Activated CD8-positive, alpha-beta T cell treated with anti-CD3 and anti-CD28 coated beads for 36 hours (primary cell): ENCODE data around the gene ARAP3. TPM values are rescaled to one million over a fixed set of nuclear protein-coding genes. Genes with fewer than 3 reads are reported as not detected.

Experiments used
- ATAC-seq: fragments of 200-7000 bp; cut with Tn5 transposase; one replicate; pipeline ENCODE4 v1.10.0; 2021; ENCODE audit warnings: mild to moderate bottlenecking, moderate library complexity
- CTCF ChIA-PET: fragments of 350-600 bp; sonication (Branson Sonifier 250); formaldehyde crosslinking; loops from one replicate; lab custom pipeline; 2021; ENCODE audit warnings: antibody characterized with exemption; lab: Charles Lee
- POLR2A ChIA-PET: fragments of 350-600 bp; sonication (Branson Sonifier 250); formaldehyde crosslinking; loops from one replicate; lab custom pipeline; 2021; ENCODE audit warnings: antibody characterized with exemption; lab: Charles Lee
- DNase-seq: peaks from one replicate; pipeline ENCODE4 v3.0.0-alpha.2; 2020
- H3K27ac Mint-ChIP-seq: one replicate; pipeline ENCODE4 v1.8.0; 2021; ENCODE audit warnings: mild to moderate bottlenecking, mixed read lengths
- H3K27me3 Mint-ChIP-seq: one replicate; pipeline ENCODE4 v1.8.0; 2021; ENCODE audit warnings: mixed read lengths
- H3K36me3 Mint-ChIP-seq: one replicate; pipeline ENCODE4 v1.8.0; 2021; ENCODE audit warnings: low read depth, mixed read lengths
- H3K4me1 Mint-ChIP-seq: one replicate; pipeline ENCODE4 v1.8.0; 2021; ENCODE audit warnings: low read depth, mixed read lengths
- H3K4me3 Mint-ChIP-seq: one replicate; pipeline ENCODE4 v1.8.0; 2021; ENCODE audit warnings: mild to moderate bottlenecking, moderate library complexity, mixed read lengths
- H3K9me3 Mint-ChIP-seq: one replicate; pipeline ENCODE4 v1.8.0; 2021; ENCODE audit warnings: mixed read lengths
- CTCF ChIP-seq: fragments of 200-600 bp; IDR thresholded peaks from one replicate; pipeline ENCODE4 v1.8.0; 2022; ENCODE audit warnings: antibody characterized with exemption, mild to moderate bottlenecking
- intact Hi-C: fragments of 100-400 bp; cut with micrococcal nuclease; formaldehyde crosslinking; loops from one replicate; pipeline ENCODE4 v1.10.0; 2022
- total RNA-seq, 2 experiments: library from RNA; stranded (reverse); gene quantifications; one replicate each; pipeline ENCODE4 v1.2.3, GENCODE V29; 2021

The ARAP3 gene
- total RNA-seq, 2 experiments from 2014 or later = 5.9 to 7.2 TPM

- no peak for ATAC-seq
- POLR2A ChIA-PET = interaction anchor here (0.9 kb wide), 1 partner anchor 21 kb away, joined by 3 read pairs; no protein-coding TSS in a partner anchor
- Mint-ChIP-seq H3K27me3 (no peaks in the 10 kb centered on the region), H3K9me3 (no peaks in the 10 kb centered on the region), H3K4me1 (no peaks in the 10 kb centered on the region), H3K27ac (no peak overlapping the region), H3K4me3 (no peak overlapping the region), H3K36me3 (no peaks in the 10 kb centered on the region)
- no peak for DNase-seq
- intact Hi-C loops = no loop called here
- CTCF ChIA-PET = interaction anchor here (1.2 kb wide), 2 partner anchors 14 to 25 kb away, joined by 5 read pairs; no protein-coding TSS in a partner anchor
- no peak for TF ChIP-seq CTCF
Observed at GRCh38 chr5:141717043-141717442, 35.0 kb upstream of the ARAP3 start.

- TF ChIP-seq CTCF = no peak
- CTCF ChIA-PET = interaction anchor here (1.2 to 1.3 kb wide), 3 partner anchors 14 to 244 kb away, joined by 4 to 5 read pairs (median 5); no protein-coding TSS in a partner anchor
- Mint-ChIP-seq H3K36me3 (no peaks in the 10 kb centered on the region), H3K9me3 (no peaks in the 10 kb centered on the region), H3K4me1 (no peaks in the 10 kb centered on the region), H3K4me3 (no peak overlapping the region), H3K27me3 (no peaks in the 10 kb centered on the region), H3K27ac (no peak overlapping the region)
- DNase-seq (no peak), ATAC-seq (no peak)
- POLR2A ChIA-PET = interaction anchor here (0.8 kb wide), 1 partner anchor 8 kb away, joined by 3 read pairs; no protein-coding TSS in a partner anchor
- intact Hi-C loops = no loop called here
Observed at GRCh38 chr5:141716468-141716867, 34.4 kb upstream of the ARAP3 start.

- Mint-ChIP-seq H3K27me3 (no peaks in the 10 kb centered on the region), H3K4me3 (no peak overlapping the region), H3K36me3 (no peaks in the 10 kb centered on the region), H3K4me1 (no peaks in the 10 kb centered on the region), H3K27ac (no peak overlapping the region), H3K9me3 (no peaks in the 10 kb centered on the region)
- DNase-seq (no peak), ATAC-seq (no peak)
- no peak for TF ChIP-seq CTCF
- POLR2A ChIA-PET = interaction anchor here (0.8 kb wide), 1 partner anchor 9 kb away, joined by 3 read pairs; no protein-coding TSS in a partner anchor
- CTCF ChIA-PET = interaction anchor here (1.3 kb wide), 2 partner anchors 163 to 245 kb away, joined by 4 read pairs; no protein-coding TSS in a partner anchor
- intact Hi-C loops = no loop called here
Observed at GRCh38 chr5:141716009-141716408, 34.0 kb upstream of the ARAP3 start.

- DNase-seq (no peak), ATAC-seq (no peak)
- H3K27ac Mint-ChIP-seq = no peak overlapping the region
- intact Hi-C loops = no loop called here
- H3K36me3 Mint-ChIP-seq = no peaks in the 10 kb centered on the region
- CTCF ChIA-PET = interaction anchor here (0.7 to 1.3 kb wide), 3 partner anchors 22 to 246 kb away, joined by 3 to 4 read pairs (median 4); no protein-coding TSS in a partner anchor
- no peaks in the 10 kb centered on the region for H3K27me3 Mint-ChIP-seq
- H3K4me3 Mint-ChIP-seq = no peak overlapping the region
- H3K4me1 Mint-ChIP-seq = no peaks in the 10 kb centered on the region
- POLR2A ChIA-PET = interaction anchor here (0.8 kb wide), 1 partner anchor 9 kb away, joined by 3 read pairs; no protein-coding TSS in a partner anchor
- no peaks in the 10 kb centered on the region for H3K9me3 Mint-ChIP-seq
- TF ChIP-seq CTCF = no peak
Observed at GRCh38 chr5:141715346-141715905, 33.4 kb upstream of the ARAP3 start.
